Bladder microvascular endothelial cell (primary cell): ENCODE data around the gene YPEL1. TPM values are rescaled to one million over a fixed set of nuclear protein-coding genes. Genes with fewer than 3 reads are reported as not detected.

ENCODE experiments used
- total RNA-seq: library from RNA; depleted of rRNA; stranded (reverse); fragments of >200 nt; gene quantifications from 2 replicates; pipeline ENCODE4 v1.2.3, GENCODE V29; 2014

The YPEL1 gene
- total RNA-seq, result 2.9 and 8.3 TPM in 2 replicates

GRCh38 chr22:21735200-21736083 lies at the start of gene YPEL1:
Gene YPEL1, minus strand, starts transcription at chr22:21735794. Its CDS starts 25,050 bp downstream, at chr22:21710744.

Other genes starting within 250 kb of the YPEL1 start
- gene RIMBP3C, start 184.3 kb downstream of the YPEL1 start, total RNA-seq, result not detected in 2 replicates
- gene UBE2L3, start 168.1 kb downstream of the YPEL1 start, total RNA-seq, result 28.3 and 29.6 TPM in 2 replicates
- 10.6 and 14.1 TPM in 2 replicates for gene YDJC, start 105.8 kb downstream of the YPEL1 start, total RNA-seq
- gene CCDC116, start 103.0 kb downstream of the YPEL1 start, total RNA-seq, result 0.13 and 0.16 TPM in 2 replicates
- gene SDF2L1, start 93.5 kb downstream of the YPEL1 start, total RNA-seq, result 19.1 and 53.1 TPM in 2 replicates
- 11.2 and 26.1 TPM in 2 replicates for gene PPIL2, start 69.8 kb downstream of the YPEL1 start, total RNA-seq
- gene MAPK1, start 131.9 kb upstream of the YPEL1 start, total RNA-seq, result 32.1 and 66.0 TPM in 2 replicates
- 147 and 182 TPM in 2 replicates for gene PPM1F, start 217.1 kb upstream of the YPEL1 start, total RNA-seq
- gene TOP3B, start 247.0 kb upstream of the YPEL1 start, total RNA-seq, result 16.2 and 38.8 TPM in 2 replicates